ENCODE results near the gene ATF6B. TPM values are rescaled to one million over a fixed set of nuclear protein-coding genes. Genes with fewer than 3 reads are reported as not detected.

ATF6B gene
- total and polyA plus RNA-seq, 2 of the 13 experiments (the other 11 are each of a cell fraction or from before 2014, with no cell fraction given) = 18.1 to 44.0 TPM

- no peak for TF ChIP-seq ZUFSP (CRISPR knock-in tag; IDR thresholded peaks at IDR 0.05; ENCODE audit: borderline replicate concordance)
- TF ChIP-seq ZBTB7B (CRISPR knock-in tag; IDR thresholded peaks at IDR 0.05) = no peak
- no peak for TF ChIP-seq ZFY (CRISPR knock-in tag; IDR thresholded peaks at IDR 0.05)
- no peak for TF ChIP-seq ZNF468 (CRISPR knock-in tag; IDR thresholded peaks at IDR 0.05)
- TF ChIP-seq ZNF761 (CRISPR knock-in tag; conservative IDR thresholded peaks at IDR 0.05) = no peak
- TF ChIP-seq GABPA (IDR thresholded peaks at IDR 0.05; ENCODE audit: low read depth, low read length) = no peak
- TF ChIP-seq GABPA (CRISPR knock-in tag; IDR thresholded peaks at IDR 0.05; ENCODE audit: low read depth) = no peak
These were observed 36.2 kb upstream of the ATF6B start, which contains the start of gene EGFL8 (continued) for GRCh38 chr6:32164295-32164694.

- FAIRE-seq (no peak), ATAC-seq (no peak), DNase-seq (ENCODE audit: low spot score) (no peak)
- H3K27ac ChIP-seq (ENCODE audit: extremely low read length, insufficient read depth, low read length) = no peak overlapping the region
- H3K36me3 ChIP-seq (replicated peaks in 1 of 2; ENCODE audit: control insufficient read depth in 1 of 2, insufficient read depth in 2 of 2, low read length in 2 of 2) = peaks cover 10 to 32% of the 10 kb centered on the region in 2 experiments
- ChIA-PET POLR2A (interaction anchor here (1.2 kb wide), 1 partner anchor 9 kb away, joined by 3 read pairs; no protein-coding TSS in a partner anchor), CTCF (ENCODE audit: low intra/inter-chr PET ratio, low total read pairs) (no interaction called here)
- no peak overlapping the region for H3K9ac ChIP-seq (ENCODE audit: insufficient read depth, low read depth, low read length)
- no peak overlapping the region for H2AFZ ChIP-seq (ENCODE audit: low read length)
- WGBS (ENCODE audit: low lambda C conversion rate) = over 99% methylated on average over 7 of the region's 7 CpGs
- H3K4me1 ChIP-seq (ENCODE audit: insufficient read depth, low read length) = no peaks in the 10 kb centered on the region
- H3K4me2 ChIP-seq (ENCODE audit: low read depth, low read length) = no peak overlapping the region
- no peaks in the 10 kb centered on the region for H3K9me3 ChIP-seq (ENCODE audit: low read length)
- no peaks in the 10 kb centered on the region for H4K20me1 ChIP-seq (ENCODE audit: insufficient read depth, low read length)
- H3K4me3 ChIP-seq (replicated peaks in 1 of 3; ENCODE audit: insufficient read depth in 1 of 3, low read depth in 2 of 3, low read length in 3 of 3) = no peak overlapping the region
- no TSS peak for BruUV-seq (replicated peaks)
- no peaks in the 10 kb centered on the region for H3K27me3 ChIP-seq (ENCODE audit: control insufficient read depth in 1 of 2, insufficient read depth in 2 of 2, low read length in 2 of 2)
- H3K79me2 ChIP-seq (ENCODE audit: insufficient read depth, low read length) = no peaks in the 10 kb centered on the region
- in situ Hi-C loops (cut with HindIII; ENCODE audit: extremely low pct_ligation_motif_present, low pct_unique_long_range_greater_than_20kb) (no loop called here), intact Hi-C loops (cut with micrococcal nuclease; ENCODE audit: unreplicated experiment) (no loop called here)
- TF ChIP-seq MZF1 (CRISPR knock-in tag; IDR thresholded peaks at IDR 0.05; ENCODE audit: borderline replicate concordance) (no peak), ZBTB8A (CRISPR knock-in tag; IDR thresholded peaks at IDR 0.05; ENCODE audit: borderline replicate concordance, low read depth) (no peak), RARA (CRISPR knock-in tag; IDR thresholded peaks at IDR 0.05) (no peak), PBX3 (CRISPR knock-in tag; IDR thresholded peaks at IDR 0.05; ENCODE audit: borderline replicate concordance) (no peak), TFAP4 (IDR thresholded peaks at IDR 0.05; ENCODE audit: borderline replicate concordance, low read depth) (no peak), ARHGAP35 (CRISPR knock-in tag; IDR thresholded peaks at IDR 0.05; ENCODE audit: borderline replicate concordance) (no peak), ZNF124 (CRISPR knock-in tag; IDR thresholded peaks at IDR 0.05) (no peak), ZNF737 (CRISPR knock-in tag; IDR thresholded peaks at IDR 0.05; ENCODE audit: borderline replicate concordance) (no peak), ISX (CRISPR knock-in tag; conservative IDR thresholded peaks at IDR 0.05) (no peak), ZBTB4 (CRISPR knock-in tag; IDR thresholded peaks at IDR 0.05; ENCODE audit: borderline replicate concordance) (no peak)
These were observed 35.7 kb upstream of the ATF6B start for GRCh38 chr6:32163559-32164258.

Data from HepG2 (cell line).